NCI-H748 (cell line): ENCODE measurements around the gene CWF19L2.
"Not testable (repeated sequence)": the region's sequence is repeated elsewhere in the genome, so short reads cannot be mapped to it uniquely, and the experiment has no call there.

Experiments used
- DNase-seq: peaks from one replicate; lab custom pipeline; 2025; ENCODE audit not compliant: unreplicated experiment; lab: John Stamatoyannopoulos, UW

CWF19L2 gene

DNA sequence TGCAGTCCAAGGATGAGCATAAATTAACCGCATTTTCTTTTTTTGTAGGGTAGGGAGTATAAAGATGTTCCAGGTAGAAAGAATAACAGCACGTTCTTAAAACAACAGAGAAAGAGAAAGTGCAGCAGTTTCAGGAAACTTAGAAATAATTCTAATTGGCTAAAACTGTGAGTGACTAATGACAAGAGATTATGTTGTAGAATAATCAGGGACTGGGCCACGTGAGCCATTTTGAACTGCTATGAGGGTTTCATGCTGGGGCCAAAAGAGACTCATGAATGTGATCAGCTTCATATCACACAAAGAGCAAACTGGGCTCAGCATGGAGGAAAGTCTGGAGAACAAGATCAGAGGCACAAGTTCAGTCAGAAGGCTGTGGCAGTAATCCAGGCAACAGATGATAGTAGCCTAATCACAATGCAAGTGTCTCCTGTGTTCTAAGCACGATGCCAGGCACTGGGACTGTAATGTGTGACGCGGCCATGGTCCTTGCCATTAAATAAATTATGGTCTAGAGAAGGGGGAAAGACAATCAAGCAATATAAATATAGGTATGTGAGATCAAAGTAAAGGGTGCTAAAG lies 17.9 kb downstream of the CWF19L2 start:
- DNase-seq, result no peak

DNA sequence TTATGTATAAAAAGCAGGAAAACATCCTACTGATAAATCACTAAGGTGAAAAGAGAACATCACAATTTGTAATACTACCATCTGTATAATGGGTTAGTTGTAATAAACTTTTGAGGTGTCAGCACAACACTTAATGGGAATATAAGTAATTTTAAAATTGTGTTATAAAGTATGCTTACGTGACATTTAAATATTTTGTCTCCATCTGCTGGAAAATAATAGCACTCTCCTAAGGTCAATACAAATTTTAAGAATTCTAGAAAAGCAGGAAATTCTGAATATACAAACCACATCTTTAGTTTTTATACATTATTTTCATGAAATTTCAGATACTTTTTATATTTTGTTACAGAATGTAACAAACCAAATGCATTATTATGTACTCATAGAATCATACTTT lies 19.5 kb downstream of the CWF19L2 start:
- DNase-seq, result no peak

DNA sequence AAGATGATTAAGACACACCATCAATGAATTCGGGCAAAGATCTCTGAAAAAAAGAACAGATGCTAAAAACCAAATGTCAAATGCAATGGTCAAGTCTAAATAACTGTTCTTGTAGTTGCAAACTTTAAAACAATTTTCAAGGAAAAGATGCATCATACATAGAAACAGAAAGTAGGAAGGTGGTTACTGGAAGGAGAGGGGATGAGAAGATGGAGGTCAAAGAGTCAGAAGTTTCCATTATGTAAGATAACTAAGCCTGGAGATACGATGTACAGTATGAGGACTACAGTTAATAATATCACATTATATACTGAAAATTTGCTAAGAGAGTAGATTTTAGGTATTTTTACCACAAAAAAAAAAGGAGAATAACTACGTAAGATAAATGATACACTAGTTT lies 27.1 kb downstream of the CWF19L2 start:
- no peak for DNase-seq

DNA sequence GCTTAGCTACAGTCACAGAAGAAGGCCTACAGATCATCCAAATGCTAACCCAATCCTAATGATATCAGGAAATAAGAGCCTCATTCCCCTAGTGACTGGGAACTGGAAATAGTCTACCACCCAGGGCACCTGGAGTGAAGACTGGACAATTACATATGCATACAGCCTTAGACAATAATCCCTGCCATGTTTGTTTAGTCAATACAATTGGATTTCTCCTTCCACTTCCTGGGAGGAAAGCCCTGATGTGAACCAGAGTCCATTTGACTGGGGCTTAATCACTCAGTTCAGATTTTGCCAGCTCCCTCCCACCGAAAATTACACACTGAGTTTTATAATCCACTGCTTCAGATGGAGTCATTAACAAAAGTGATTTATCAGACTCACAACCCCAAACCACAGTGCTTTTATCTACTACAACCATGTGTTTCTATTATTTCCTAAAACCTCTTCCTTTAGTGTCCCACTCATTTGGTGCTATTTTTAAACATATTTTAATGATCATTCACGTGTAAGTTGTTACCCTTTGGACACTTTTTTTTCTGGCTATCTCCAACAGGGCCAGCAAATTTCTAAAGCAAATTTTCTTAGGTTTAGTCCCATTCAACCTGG lies 29.9 kb downstream of the CWF19L2 start:
- peak; percentile 26 for DNase-seq

DNA sequence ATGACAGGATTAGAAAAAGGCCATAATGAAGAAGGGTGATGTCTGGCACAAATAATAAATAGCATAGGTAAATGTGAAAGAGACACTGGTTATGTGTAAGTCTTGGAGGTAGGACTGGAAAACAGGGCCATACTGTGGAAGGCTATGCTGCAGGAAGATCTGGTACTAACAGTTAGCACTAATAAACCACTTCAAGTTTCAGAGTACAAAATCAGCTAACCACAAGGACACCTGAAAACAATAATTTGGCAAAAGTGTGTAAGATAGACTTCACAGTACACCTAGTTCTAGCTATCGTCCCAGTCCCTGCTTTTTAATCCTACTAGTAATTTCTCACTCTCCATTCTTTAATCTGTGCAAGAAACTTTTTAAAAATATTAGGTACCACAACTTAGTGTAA lies 44.3 kb downstream of the CWF19L2 start:
- DNase-seq, result no peak

DNA sequence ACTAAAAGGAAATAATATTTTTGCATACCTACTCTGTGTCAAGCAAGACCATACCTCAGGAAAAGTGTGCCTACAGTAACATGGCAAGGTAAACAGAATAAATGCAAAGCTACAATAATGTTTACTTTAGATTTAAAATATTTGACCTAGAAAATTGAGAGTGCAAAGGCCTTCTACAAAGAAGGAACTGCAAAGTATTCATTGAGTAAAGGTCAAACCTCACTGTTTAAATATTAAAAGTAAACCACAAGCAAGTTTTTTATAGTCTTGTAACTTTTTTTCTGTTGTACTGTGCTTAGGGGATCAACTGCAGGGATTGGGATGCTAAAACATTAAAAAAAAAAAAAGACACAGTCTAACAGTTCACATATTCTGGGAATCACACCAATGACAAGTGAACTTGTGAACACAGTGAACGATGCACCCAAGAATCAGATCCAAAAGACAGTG lies 48.8 kb downstream of the CWF19L2 start:
- no peak for DNase-seq

DNA sequence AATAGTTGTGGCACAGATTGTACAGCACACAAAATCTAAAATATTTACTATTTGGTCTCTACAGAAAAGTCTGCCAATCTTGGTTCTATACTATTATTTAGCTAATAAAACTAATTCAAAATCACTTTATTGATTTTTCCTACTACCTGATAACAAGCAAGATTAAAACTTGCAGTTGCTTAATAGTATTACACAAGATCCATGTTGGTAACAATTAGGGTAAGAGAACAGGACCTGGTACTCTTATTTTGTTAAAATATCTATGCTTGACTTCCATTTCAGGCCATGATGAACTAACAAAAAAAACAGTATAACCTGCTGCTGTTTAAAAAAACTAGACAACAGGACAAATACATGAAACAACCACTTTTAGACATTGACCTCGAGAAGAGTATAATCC lies 52.4 kb downstream of the CWF19L2 start:
- no peak for DNase-seq

DNA sequence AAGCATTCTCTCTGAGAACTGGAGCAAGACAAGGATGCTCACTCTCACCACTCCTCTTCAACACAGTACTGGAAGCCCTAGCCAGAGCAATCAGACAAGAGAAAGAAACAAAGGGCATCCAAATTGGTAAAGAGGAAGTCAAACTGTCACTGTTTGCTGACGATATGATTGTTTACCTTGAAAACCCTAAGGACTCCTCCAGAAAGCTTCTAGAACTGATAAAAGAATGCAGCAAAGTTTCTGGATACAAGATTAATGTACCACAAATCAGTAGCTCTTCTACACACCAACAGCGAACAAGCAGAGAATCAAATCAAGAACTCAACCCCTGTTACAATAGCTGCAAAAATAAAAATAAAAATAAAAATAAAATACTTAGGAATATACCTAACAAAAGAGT lies 56.5 kb downstream of the CWF19L2 start:
- DNase-seq, result not testable (repeated sequence)

DNA sequence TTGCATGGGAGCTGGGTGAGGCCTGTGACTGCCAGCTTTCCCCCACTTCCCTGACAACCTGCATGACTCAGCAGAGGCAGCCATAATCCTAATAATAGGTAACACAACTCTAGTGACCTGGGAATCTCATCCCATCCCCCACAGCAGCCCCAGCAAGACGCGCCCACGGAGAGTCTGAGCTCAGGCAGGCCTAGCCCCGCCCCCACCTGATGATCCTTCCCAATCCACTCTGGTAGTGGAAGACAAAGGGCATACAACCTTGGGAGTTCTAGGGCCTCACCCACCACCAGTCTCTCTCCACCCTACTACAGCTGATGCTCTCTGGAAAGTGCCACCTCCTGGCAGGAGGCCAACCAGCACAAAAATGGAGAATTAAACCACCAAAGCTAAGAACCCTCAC lies 60.3 kb downstream of the CWF19L2 start:
- DNase-seq, result no peak

DNA sequence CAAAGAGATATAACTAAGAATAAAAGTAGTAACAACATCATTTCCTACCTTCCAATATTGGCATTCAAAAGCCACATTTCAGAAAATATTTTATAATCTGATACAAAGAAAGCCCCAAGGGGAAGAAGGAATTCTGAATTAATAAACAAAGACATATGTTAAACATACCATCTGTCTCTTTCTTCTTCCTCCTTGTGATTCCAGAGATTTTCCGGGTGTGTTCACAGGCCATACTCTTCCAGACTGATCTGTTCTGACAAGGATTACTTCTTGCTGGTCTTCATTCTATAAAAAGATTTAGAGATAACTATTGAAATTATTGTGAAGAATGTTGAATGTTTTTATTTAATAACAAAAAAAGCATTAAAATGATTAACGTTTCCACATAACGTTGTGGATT lies 65.0 kb downstream of the CWF19L2 start:
- no peak for DNase-seq

DNA sequence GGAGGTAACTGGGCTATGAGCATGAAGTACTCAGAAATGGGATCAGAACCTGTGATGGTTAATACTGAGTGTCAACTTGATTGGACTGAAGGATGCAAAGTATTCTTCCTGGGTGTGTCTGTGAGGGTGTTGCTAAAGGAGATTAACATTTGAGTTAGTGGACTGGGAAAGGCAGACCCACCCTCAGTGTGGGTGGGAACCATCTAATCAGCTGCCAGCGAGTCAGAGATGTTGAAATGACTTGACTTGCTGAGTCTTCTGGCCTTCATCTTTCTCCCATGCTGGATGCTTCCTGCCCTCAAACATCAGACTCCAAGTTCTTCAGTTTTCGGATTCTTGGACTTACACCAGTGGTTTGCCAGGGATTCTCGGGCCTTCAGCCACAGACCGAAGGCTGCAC lies 66.9 kb downstream of the CWF19L2 start:
- not testable (repeated sequence) for DNase-seq

DNA sequence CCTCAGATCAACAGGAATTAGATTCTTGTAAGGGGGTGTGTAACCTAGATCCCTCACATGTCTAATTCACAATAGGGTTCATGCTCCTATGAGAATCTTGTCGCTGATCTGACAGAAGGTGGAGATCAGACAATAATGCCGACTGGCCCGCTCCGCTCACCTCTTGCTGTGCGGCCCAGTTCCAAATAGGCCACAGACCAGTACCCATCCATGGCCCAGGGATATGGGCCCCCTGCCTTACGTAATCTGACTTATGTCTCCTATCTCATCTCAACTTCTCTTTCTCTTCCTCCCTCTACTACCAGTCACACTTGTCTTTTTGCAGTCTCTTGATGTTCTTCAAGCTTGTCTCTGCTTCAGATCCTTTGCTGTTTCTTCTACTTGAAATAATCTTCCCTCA lies 70.0 kb downstream of the CWF19L2 start:
- no peak for DNase-seq

DNA sequence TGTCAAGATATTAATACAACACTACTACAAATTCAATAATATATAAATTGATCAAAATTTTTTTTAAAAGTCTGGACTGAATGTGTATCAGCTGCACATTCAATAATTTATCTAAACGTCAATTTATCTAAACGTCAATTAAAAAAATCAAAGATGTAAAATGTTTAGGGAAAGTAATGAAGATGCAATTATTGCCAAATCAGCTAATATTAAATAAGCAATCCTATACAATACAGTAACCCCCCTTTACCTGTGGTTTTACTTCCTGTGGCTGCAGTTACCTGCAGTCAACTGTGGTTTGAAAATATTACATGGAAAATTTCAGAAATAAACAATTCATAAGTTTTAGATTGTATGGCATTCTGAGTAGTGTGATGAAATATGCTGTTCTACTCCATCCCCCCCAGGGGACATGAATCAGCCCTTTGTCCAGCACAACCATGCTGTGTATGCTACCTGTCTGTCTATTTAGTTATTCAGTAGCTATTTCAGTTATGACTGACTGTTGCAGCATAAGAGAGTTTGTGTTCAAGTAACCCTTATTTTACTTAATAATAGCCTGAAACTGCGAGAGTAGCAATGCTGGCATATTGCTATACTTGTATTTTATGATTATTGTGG lies 72.2 kb downstream of the CWF19L2 start:
- no peak for DNase-seq

DNA sequence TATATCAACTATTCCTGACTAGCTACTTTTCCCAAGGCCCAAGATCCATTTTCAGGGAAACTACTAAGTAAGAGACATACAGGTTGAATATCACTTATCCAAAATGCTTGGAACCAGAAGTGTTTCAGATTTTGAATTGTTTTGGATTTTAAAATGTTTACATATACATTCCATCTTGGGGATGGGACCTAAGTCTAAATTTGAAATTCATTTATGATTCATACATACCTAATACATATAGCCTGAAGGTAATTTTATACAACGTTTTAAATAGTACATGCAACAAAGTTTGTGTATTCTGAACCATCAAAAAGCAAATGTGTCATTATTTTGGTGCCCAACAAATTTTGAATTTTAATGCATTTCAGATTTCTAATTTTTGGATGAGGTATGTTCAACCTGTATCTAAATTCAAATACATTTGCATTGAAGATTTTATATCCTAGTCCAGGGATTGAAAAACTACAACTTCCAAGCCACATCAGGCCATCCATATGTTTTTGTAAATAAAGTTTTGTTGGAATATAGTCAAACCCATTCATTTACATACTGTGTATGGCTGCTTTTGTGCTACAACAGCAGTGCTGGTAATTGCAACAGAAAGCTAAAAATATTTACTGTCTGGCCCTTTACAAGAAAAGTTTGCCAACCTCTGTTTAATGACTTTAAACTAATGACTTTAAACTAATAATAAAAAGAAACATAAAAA lies 73.3 kb downstream of the CWF19L2 start:
- no peak for DNase-seq

DNA sequence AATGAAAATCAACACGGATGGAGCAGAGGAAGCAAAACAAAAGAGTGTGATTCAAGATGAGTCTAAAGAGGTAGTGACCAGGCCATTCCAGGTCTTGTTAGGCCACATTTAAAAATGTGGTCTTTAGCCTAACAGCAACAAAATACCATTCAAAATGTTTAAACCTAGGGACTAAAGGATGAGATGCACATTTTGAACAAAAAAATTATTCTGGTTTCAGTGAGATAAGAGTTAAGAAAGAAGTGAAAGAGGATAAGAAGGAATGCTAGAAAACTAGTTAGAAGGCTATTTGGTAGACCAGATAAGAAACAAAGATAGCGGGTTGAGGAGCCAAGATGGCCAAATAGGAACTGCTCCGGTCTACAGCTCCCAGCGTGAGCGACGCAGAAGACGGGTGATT lies 85.2 kb downstream of the CWF19L2 start:
- no peak for DNase-seq

DNA sequence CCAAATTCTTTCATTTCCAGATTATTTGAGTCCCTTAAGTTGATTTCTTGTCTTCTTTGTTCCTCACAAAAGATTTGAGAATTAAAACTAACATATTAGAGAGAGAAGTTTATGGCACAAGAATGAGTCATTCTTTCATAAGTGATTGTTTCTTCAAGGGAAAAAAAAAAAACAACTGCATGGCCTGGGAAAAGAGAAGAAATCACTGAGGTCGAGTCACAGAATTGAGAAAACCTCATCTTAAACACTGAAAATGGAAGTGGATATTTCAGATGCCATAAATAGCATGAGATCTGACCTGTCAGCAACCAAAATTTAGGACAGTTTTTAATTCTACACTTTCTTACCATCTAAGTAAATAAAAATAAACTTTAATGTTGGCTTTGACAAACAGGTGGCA lies 87.2 kb downstream of the CWF19L2 start:
- no peak for DNase-seq

DNA sequence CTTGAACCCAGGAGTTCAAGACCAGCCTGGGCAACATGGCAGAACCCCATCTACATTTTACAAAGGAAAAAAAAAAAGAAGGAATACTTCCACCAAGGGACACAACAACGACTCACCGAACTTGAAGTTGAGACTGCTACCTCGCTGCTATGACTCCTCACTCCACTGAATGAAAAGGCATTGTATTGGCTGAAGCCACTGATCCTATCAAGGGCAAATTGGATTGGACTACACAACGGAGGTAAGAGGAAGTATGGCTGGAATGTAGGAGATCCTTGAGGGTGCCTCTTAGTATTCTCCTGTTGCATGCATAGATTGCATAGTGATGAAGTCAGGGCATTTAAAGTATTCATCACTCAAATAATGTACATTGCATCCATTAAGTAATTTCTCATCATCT lies 97.9 kb downstream of the CWF19L2 start:
- DNase-seq, result no peak

DNA sequence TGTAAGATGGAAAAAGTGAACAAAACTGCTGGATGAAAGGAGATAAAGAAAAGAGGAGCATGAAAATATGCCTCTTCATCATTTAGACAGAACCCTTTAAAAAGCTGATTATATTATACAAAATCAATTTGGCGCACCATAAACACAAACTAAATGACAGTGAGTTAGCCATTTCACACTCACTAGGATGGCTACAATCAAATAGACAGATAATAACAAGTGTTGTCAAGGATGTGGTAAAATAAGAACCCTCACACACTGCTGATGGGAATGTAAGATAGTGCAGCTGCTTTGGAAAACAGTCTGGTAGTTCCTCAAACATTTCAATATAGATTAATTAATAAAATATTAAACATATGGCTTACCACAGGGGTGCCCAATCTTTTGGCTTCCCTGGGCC lies 99.7 kb downstream of the CWF19L2 start:
- DNase-seq, result no peak

DNA sequence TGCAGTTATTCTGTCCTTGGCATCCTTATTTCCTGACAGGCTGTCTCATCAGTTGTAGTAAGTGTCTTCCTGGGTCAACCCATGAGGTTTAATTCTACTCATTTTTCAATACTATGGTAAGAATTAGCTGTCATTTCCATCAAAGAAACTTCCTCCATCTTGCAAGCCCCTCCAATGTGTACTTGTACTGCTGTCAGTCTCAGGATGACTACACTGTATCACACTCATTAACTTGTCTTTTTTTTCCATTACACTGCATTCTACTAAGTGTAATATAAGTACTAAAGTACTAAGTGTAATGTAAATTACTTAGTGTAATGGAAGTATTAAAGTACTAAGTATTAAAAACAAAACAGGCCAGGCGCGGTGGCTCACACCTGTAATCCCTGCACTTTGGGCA lies 102.8 kb downstream of the CWF19L2 start:
- no peak for DNase-seq

DNA sequence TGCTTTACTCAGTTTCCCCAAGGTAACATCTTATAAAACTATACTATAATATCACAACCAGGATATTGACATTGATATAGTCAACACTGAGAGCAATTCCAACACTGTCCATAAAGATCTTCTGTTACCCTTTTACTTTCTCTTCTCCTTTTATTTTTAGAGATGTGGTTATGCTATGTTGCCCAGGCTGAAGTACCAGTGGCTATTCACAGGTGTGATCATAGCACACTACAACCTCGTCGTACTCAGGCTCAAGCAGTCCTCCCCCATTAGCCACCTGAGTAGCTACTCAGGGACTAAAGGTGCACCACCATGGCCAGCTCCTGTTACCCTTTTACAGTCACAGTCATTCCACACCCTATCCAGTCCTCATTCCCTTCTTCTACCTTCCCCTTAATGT lies 119.7 kb downstream of the CWF19L2 start:
- no peak for DNase-seq

DNA sequence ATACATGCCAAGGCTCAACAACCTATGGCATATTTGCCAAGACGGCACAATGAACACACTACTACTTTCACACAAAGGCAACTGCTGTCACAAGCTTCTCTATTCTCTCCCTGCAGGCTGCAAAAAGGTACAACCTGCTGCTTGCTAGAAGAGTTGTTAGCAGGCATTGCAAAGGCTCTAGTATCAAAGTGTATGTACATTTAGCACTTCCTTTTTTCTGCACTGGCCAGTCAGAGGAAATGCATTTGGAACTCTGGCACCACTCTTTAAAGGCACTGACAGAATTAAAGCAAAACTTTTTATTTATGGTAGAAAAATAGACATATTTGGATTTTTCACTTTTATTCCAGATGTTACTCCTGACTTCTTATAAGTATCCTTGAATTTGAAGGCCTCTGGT lies 125.9 kb downstream of the CWF19L2 start:
- DNase-seq, result no peak

DNA sequence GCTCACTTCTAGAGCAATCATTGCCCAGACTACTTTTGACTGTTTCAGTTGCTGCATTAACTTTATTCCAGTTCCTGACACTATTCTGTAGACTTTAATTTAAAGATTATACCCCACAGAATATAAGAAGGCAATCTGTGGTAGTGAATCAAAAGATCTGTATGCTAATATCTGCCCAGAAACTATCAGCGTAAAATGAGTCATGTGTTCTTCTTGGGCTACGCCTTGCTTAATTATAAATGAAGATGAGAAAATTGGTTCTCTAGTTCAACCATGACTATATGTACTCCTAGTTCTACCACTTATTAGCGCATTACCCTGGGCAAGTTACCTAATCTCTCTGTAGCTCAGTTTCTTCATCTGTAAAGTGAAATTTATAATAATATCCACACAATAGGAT lies 128.5 kb downstream of the CWF19L2 start:
- DNase-seq, result no peak
